HG03097 (cell line): Measurements from ENCODE around the gene AP3S2.
"Not testable (repeated sequence)": the region's sequence is repeated elsewhere in the genome, so short reads cannot be mapped to it uniquely, and the experiment has no call there.

Experiments used
- ATAC-seq: cut with Tn5 transposase; IDR thresholded peaks from one replicate; pipeline ENCODE4 v1.9.1; 2021; ENCODE audit not compliant: unreplicated experiment, low FRiP score

Gene AP3S2

GRCh38 chr15:89803941-89804800, 89.6 kb downstream of the AP3S2 start:
- no peak for ATAC-seq

GRCh38 chr15:89802986-89803824, 90.6 kb downstream of the AP3S2 start:
- ATAC-seq: no peak

- ATAC-seq: no peak
These were observed 91.4 kb downstream of the AP3S2 start for GRCh38 chr15:89802231-89802928.

- no peak for ATAC-seq
These were observed 92.2 kb downstream of the AP3S2 start for GRCh38 chr15:89801471-89802195.

GRCh38 chr15:89799918-89800498, 93.8 kb downstream of the AP3S2 start:
- no peak for ATAC-seq

GRCh38 chr15:89799011-89799911, 94.5 kb downstream of the AP3S2 start:
- ATAC-seq: no peak

GRCh38 chr15:89797678-89798201, 96.1 kb downstream of the AP3S2 start:
- ATAC-seq: no peak

GRCh38 chr15:89795996-89796395, 97.8 kb downstream of the AP3S2 start:
- ATAC-seq: no peak

- no peak for ATAC-seq
These were observed 99.1 kb downstream of the AP3S2 start for GRCh38 chr15:89794627-89795241.

GRCh38 chr15:89792106-89792805, 101.5 kb downstream of the AP3S2 start:
- no peak for ATAC-seq

- ATAC-seq: no peak
These were observed 103.1 kb downstream of the AP3S2 start for GRCh38 chr15:89790661-89791060.

GRCh38 chr15:89790206-89790605, 103.6 kb downstream of the AP3S2 start:
- no peak for ATAC-seq

GRCh38 chr15:89788585-89788984, 105.2 kb downstream of the AP3S2 start:
- not testable (repeated sequence) for ATAC-seq

GRCh38 chr15:89787944-89788343, 105.8 kb downstream of the AP3S2 start:
- no peak for ATAC-seq

GRCh38 chr15:89785774-89786140, 108.0 kb downstream of the AP3S2 start:
- no peak for ATAC-seq

GRCh38 chr15:89785064-89785773, 108.6 kb downstream of the AP3S2 start:
- ATAC-seq: no peak

GRCh38 chr15:89784686-89784960, 109.2 kb downstream of the AP3S2 start:
- no peak for ATAC-seq
